ENCODE data around the gene ATRN. TPM values are rescaled to one million over a fixed set of nuclear protein-coding genes. Genes with fewer than 3 reads are reported as not detected.

ATRN gene
- polyA plus RNA-seq, 1 donor from 2014 or later: 27.5 TPM

- H3K9me3 ChIP-seq (ENCODE audit: low read length): no peaks in the 10 kb centered on the region
- H3K9me2 ChIP-seq (ENCODE audit: insufficient read depth, low read length): no peaks in the 10 kb centered on the region
- no peak overlapping the region for H3K4me3 ChIP-seq (ENCODE audit: low read length)
- no peak overlapping the region for H3K27ac ChIP-seq (ENCODE audit: low read length)
- no peaks in the 10 kb centered on the region for H3K36me3 ChIP-seq (ENCODE audit: insufficient read depth, low read length)
- no peak overlapping the region for H3K4me2 ChIP-seq (ENCODE audit: low read length)
- TF ChIP-seq TAF1 (IDR thresholded peaks at IDR 0.05; ENCODE audit: low read depth) (no peak), CTCF (IDR thresholded peaks at IDR 0.05; ENCODE audit: poor library complexity, severe bottlenecking) (no peak), REST (IDR thresholded peaks at IDR 0.05; ENCODE audit: borderline replicate concordance) (no peak), SMC3 (conservative IDR thresholded peaks at IDR 0.05; ENCODE audit: poor library complexity) (no peak), POLR2AphosphoS5 (IDR thresholded peaks at IDR 0.05) (no peak), MXI1 (conservative IDR thresholded peaks at IDR 0.05; ENCODE audit: poor library complexity, severe bottlenecking) (no peak), EZH2 (IDR thresholded peaks at IDR 0.05; ENCODE audit: borderline replicate concordance, insufficient read depth, low read length, poor library complexity, severe bottlenecking) (no peak), EP300 (conservative IDR thresholded peaks at IDR 0.05; ENCODE audit: poor library complexity, severe bottlenecking) (no peak)
- no peaks in the 10 kb centered on the region for H3K79me2 ChIP-seq (replicated peaks; ENCODE audit: insufficient read depth, low read length)
- H2AFZ ChIP-seq (ENCODE audit: low read depth, low read length): no peak overlapping the region
- H3F3A ChIP-seq (ENCODE audit: insufficient read depth, low read length, poor library complexity, severe bottlenecking): no peaks in the 10 kb centered on the region
- no peaks in the 10 kb centered on the region for H3K27me3 ChIP-seq (ENCODE audit: insufficient read depth, low read depth, low read length)
- no peaks in the 10 kb centered on the region for H4K20me1 ChIP-seq (ENCODE audit: insufficient read depth)
- no peak overlapping the region for H3K9ac ChIP-seq (ENCODE audit: low read length)
Observed at GRCh38 chr20:3447321-3447720, 23.5 kb upstream of the ATRN start.

- no peaks in the 10 kb centered on the region for H3K9me2 ChIP-seq (ENCODE audit: insufficient read depth, low read length)
- no peak overlapping the region for H3K4me3 ChIP-seq (ENCODE audit: low read length)
- no peak overlapping the region for H2AFZ ChIP-seq (ENCODE audit: low read depth, low read length)
- no peak overlapping the region for H3K4me2 ChIP-seq (ENCODE audit: low read length)
- H4K20me1 ChIP-seq (ENCODE audit: insufficient read depth): no peaks in the 10 kb centered on the region
- no peak for TF ChIP-seq CTCF (IDR thresholded peaks at IDR 0.05; ENCODE audit: poor library complexity, severe bottlenecking)
- TF ChIP-seq REST (IDR thresholded peaks at IDR 0.05; ENCODE audit: borderline replicate concordance): no peak
- no peak for TF ChIP-seq MXI1 (conservative IDR thresholded peaks at IDR 0.05; ENCODE audit: poor library complexity, severe bottlenecking)
- no peak for TF ChIP-seq TAF1 (IDR thresholded peaks at IDR 0.05; ENCODE audit: low read depth)
- TF ChIP-seq EP300 (conservative IDR thresholded peaks at IDR 0.05; ENCODE audit: poor library complexity, severe bottlenecking): no peak
- no peak for TF ChIP-seq RAD21 (conservative IDR thresholded peaks at IDR 0.05)
- no peak for TF ChIP-seq EZH2 (IDR thresholded peaks at IDR 0.05; ENCODE audit: borderline replicate concordance, insufficient read depth, low read length, poor library complexity, severe bottlenecking)
- no peak for TF ChIP-seq SMC3 (conservative IDR thresholded peaks at IDR 0.05; ENCODE audit: poor library complexity)
- TF ChIP-seq POLR2AphosphoS5 (IDR thresholded peaks at IDR 0.05): no peak
- H3K79me2 ChIP-seq (replicated peaks; ENCODE audit: insufficient read depth, low read length): no peaks in the 10 kb centered on the region
- H3K27ac ChIP-seq (ENCODE audit: low read length): no peak overlapping the region
- H3K36me3 ChIP-seq (ENCODE audit: insufficient read depth, low read length): no peaks in the 10 kb centered on the region
- H3K27me3 ChIP-seq (ENCODE audit: insufficient read depth, low read depth, low read length): no peaks in the 10 kb centered on the region
- no peak overlapping the region for H3K9ac ChIP-seq (ENCODE audit: low read length)
- no peaks in the 10 kb centered on the region for H3F3A ChIP-seq (ENCODE audit: insufficient read depth, low read length, poor library complexity, severe bottlenecking)
- no peaks in the 10 kb centered on the region for H3K9me3 ChIP-seq (ENCODE audit: low read length)
Observed at GRCh38 chr20:3449319-3449718, 21.5 kb upstream of the ATRN start.
